ENCODE results near the gene MAP1LC3A. TPM values are rescaled to one million over a fixed set of nuclear protein-coding genes. Genes with fewer than 3 reads are reported as not detected.

MAP1LC3A gene
- polyA plus RNA-seq, 3 donors, result 16.8 to 23.9 (median 20.7) TPM

DNA sequence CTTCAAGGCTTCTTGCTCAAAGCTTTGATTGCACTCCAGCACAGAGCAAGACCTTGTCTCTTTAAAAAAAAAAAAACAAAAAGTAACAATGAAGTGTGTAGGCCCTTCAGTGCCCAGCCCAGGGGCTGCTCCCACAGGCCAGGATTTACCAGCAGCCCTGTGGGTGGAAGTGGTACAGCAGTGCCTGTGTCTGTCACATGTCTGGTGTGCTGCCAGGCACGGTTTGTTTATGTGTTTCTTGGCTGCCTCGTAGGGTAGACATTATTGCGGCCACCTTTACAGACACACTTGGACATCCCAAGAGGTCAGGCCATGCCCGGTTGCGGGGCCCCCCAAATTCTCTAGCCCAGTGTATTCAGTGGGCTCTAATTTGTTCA, 29.6 kb upstream of the MAP1LC3A start:
- no peak for DNase-seq (ENCODE audit: low read depth in 3 of 3, low spot score in 2 of 3)

DNA sequence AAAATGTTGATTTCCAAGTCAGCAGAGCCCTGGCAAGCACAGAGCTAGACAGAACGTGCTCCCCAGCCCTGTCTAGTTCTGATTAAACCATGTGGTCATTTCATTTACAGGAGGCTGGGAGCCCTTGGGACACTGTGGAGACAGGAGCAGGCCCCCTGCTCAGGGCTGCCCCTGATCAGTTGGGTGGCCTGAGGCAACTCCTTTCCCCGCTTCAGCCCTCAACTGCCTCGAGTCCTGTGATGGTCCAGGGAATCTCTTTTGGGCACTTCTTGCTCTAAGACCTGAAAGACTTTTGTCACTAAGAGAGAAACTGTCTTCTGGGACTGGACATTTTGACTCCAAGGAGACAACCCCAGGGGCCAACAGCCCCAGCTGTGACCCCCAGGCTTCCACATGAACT, 28.8 kb upstream of the MAP1LC3A start:
- DNase-seq (ENCODE audit: low read depth in 3 of 3, low spot score in 2 of 3), result no peak

DNA sequence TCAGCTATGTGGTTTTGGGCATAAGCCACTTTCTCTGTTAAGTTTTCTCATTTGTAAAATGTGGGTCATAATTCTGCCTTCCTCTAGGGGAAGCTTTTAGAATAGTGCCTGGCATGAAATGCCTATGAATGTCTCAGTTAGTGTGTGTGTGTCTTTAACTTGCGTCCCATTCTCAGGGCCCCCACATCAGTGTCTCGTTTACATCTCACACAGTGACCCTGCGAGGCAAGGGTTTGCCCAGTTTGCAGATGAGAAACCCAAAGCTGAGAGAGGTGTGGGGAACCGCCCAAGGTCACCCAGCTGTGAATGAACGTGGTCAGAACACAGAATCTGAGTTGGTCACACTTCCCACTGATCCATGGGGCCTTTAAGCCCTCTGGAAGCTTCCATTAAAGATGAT, 28.2 kb upstream of the MAP1LC3A start:
- no peak for DNase-seq (ENCODE audit: low read depth in 3 of 3, low spot score in 2 of 3)

DNA sequence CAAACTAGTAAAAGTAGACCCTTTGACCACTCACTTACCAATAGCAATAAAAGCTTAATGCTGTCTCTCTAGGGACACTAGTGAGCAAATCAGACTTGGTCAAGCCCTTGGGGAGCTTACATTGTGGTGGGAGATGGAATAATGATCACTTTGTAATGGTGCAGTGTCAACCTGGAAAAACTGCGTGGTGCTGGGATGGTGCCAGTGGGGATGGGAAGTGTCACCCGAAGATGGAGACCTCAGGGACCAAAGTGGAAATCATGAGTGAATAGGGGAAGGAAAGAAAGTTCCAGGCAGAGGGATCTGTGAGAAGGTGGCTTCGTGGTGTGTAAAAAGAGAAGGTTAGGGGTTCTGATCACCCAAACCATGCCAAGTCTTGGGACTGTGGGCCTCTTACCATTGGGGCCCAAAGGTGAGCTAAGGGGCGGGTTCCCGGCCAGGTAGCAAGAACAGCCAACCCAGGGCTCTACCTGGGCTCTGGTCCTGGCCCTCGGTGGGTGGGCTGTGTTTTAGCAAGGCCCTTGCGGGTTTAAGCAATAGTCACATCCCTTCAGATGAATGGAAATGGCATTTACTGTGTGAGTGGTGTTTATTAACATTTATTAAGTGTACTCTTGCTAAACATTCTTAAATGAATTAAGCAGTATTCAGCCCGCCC, 26.8 kb upstream of the MAP1LC3A start:
- DNase-seq (ENCODE audit: low read depth in 3 of 3, low spot score in 2 of 3), result no peak

- DNase-seq (ENCODE audit: low read depth in 3 of 3, low spot score in 2 of 3), result no peak
Observed at GRCh38 chr20:34532320-34532719, 26.2 kb upstream of the MAP1LC3A start.

DNA sequence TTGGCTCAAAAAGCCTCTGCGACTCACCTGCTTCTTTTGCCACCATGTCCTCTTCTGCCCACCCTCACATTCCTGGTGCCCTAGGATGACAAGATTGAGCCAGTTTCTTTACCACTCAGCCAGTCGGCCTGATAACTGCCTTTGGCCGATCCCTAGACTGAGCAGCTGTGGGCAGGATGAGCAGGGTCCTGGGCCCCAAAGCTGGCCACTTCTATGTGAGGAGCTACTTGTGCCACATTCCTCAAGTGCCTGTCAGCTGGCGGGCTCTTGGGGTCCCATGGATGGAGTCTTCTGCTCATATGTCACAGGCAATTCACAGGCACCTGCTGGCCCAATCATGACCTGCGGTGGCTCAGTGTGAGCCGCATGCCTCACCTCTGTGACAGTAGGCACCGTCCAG, 25.8 kb upstream of the MAP1LC3A start:
- DNase-seq (ENCODE audit: low read depth in 3 of 3, low spot score in 2 of 3), result no peak

DNA sequence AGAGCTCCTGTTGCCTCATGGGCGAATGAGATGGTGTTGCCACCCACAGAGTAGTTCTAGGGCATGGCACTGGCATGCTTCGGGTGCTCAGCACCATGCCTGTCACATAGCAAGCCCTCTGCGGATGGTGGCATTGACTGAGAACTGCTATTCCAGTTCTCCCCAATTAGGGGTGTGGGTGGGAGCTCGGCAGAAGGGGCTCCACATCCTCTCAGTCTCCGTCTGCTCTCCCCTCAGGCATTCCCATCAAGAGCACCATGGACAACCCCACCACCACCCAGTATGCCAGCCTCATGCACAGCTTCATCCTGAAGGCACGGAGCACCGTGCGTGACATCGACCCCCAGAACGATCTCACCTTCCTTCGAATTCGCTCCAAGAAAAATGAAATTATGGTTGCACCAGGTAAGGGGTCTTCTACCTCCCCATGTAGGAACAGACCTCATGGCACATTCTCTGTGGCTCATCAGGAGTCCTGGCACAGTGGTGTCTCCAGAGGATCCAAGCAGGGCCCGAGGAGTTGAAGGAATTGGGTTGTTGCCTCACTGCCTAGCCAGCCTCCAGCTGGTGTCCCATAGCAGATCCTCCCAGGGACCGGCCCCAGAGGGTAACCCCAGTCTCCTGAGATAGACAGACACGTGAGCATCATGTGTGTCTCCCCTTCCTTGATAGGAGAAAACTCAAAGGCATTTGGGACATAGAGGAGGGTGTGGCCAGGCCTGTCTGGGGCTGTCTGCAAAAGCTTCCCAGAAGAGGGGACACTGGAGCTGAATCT, 23.9 kb upstream of the MAP1LC3A start:
- no peak for DNase-seq (ENCODE audit: low read depth in 3 of 3, low spot score in 2 of 3)

DNA sequence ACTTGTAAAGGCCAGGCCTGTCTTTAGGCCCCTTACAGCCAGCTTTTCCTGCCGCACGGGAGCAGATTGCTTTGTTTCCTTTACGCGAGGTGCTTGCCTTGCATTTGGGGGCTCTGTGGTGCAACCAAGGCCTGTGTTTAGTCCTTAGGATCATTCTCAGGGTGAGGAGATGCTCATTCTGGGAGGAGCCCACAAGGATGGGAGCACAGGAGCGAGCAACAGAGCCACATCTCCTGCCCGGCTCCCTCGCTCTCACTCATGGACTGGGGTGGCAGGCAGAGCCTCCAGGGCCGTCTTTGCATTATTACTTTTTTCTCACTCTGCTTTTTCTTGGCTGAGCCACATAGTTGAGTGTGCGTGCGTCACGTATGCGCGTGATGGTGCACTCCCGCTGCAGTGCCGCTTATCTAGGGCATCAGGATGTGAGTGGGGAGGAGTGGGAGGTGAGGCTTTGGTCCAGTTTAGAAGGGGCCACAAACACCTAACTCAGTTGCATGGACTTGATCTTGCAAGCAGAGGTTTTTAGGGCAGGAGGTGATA, 23.1 kb upstream of the MAP1LC3A start:
- no peak for DNase-seq (ENCODE audit: low read depth in 3 of 3, low spot score in 2 of 3)

- no peak for DNase-seq (ENCODE audit: low read depth in 3 of 3, low spot score in 2 of 3)
Observed at GRCh38 chr20:34535857-34536256, 22.7 kb upstream of the MAP1LC3A start.

GRCh38 chr20:34536798-34537394, 21.6 kb upstream of the MAP1LC3A start:
- DNase-seq (ENCODE audit: low read depth in 3 of 3, low spot score in 2 of 3), result no peak

GRCh38 chr20:34537651-34538050, 20.9 kb upstream of the MAP1LC3A start:
- no peak for DNase-seq (ENCODE audit: low read depth in 3 of 3, low spot score in 2 of 3)

DNA sequence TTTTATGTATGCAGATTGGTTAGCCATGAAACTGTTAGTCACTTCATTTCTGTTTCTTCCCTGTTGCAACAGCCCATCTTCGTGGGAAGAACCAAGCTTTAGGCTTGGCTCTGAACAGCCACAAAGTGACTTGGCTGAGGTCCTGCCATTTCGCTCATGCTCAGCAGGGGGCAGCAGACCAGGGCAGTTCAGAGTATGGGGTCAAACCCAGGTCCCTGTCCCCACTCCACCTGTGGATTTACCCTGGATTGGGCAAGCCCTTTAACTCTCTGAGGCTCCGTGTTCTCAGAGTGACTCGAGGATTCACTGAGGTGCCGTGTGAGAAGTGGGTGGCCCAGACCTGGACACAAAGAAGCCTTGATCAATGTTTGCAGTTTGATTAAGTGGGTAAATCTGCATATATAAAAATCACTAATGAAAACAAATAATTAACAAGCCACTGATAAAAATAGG, 19.8 kb upstream of the MAP1LC3A start:
- no peak for DNase-seq (ENCODE audit: low read depth in 3 of 3, low spot score in 2 of 3)

DNA sequence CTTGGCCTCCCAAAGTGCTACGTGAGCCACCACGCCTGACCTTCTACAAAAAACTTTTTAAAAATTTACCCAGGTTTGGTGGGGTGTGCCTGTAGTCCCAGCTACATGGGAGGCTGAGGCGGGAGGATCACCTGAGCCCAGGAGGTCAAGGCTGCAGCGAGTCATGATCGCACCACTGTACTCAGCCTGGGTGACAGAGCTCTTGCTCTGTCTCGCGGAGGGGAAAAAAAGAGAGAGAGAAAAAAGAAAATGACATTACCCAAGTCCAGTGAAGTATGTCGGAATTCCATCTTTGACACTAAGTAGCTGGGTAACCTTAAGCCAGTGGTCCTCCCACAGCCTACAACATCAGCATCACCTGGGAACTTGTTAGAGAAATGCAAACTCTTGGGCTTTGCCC, 18.8 kb upstream of the MAP1LC3A start:
- DNase-seq (ENCODE audit: low read depth in 3 of 3, low spot score in 2 of 3), result no peak

- no peak for DNase-seq (ENCODE audit: low read depth in 3 of 3, low spot score in 2 of 3)
Observed at GRCh38 chr20:34540596-34541263, 17.8 kb upstream of the MAP1LC3A start.

DNA sequence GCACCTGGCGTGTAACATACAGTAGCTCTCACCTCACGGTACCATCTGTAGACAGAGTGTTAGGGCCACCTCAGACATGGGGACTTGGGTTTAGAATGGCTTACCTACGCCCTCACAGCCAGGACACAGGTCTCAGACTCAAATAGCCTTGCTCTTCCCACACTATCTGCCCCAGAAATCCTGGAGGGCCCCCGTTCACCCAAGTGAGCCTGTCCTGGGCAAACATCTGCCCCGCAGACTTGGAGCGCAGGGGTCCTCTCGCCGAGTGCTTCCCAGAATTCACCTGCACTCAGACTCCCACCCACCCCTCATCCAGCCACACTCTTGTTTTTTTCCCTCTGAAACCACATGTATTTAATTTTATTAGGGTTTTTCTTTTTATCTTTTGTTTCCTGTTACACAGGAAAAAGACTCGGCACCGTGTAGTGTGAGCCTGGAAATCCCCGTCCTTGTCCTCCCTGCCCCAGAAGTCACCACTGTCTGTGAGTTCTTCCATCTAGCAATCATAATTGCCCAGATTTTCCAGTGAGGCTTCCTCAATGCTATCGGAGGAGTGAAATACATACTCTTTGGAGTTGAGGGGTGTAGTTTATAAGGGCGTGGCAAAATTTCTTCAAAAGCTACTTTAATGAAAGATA, 17.1 kb upstream of the MAP1LC3A start:
- no peak for DNase-seq (ENCODE audit: low read depth in 3 of 3, low spot score in 2 of 3)

GRCh38 chr20:34541917-34542316, 16.6 kb upstream of the MAP1LC3A start:
- DNase-seq (ENCODE audit: low read depth in 3 of 3, low spot score in 2 of 3), result no peak

DNA sequence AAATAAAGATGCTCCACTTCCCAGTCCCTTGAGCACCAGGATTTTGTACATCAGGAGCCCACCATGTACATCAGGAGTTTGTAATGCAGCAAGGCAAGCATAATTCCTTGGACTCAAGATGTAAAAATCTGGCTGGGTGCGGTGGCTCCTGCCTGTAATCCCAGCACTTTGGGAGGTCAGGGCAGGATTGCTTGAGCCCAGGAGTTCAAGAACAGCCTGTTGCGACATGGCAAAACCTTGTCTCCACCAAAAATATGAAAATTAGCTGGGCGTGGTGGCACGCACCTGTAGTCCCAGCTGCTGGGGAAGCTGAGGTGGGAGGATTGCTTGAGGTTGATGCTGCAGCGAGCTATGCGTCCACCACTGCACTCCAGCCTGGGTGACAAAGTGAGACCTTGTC, 16.1 kb upstream of the MAP1LC3A start:
- DNase-seq (ENCODE audit: low read depth in 3 of 3, low spot score in 2 of 3), result no peak

DNA sequence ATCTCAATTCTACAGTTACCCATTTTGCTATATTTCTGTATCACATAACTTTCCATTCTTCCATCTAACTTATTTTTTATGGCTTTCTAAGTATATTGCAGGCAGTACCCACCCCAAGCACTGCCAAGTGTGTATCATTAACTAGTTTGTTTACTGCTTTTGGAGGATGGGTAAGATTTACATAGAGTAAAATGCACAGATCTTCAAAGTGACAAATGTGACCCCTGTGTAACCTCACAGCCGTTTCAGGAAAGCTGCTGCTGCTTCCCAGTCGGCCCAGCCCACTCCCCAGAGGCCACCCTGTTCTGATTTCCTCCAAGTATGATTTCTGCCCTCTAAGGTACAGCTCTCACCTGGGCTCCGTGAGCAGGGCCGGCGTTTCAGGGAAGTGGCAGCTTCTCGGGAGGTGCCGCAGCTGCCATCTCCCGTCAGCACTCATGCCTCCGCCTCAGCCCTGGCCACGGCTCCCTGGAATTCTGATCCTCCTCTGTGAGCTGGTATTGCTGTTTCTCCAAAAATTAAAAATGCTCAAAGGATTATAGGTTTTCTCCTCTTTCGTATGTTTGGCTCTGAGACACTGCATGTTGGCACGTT, 15.0 kb upstream of the MAP1LC3A start:
- DNase-seq (ENCODE audit: low read depth in 3 of 3, low spot score in 2 of 3), result no peak

DNA sequence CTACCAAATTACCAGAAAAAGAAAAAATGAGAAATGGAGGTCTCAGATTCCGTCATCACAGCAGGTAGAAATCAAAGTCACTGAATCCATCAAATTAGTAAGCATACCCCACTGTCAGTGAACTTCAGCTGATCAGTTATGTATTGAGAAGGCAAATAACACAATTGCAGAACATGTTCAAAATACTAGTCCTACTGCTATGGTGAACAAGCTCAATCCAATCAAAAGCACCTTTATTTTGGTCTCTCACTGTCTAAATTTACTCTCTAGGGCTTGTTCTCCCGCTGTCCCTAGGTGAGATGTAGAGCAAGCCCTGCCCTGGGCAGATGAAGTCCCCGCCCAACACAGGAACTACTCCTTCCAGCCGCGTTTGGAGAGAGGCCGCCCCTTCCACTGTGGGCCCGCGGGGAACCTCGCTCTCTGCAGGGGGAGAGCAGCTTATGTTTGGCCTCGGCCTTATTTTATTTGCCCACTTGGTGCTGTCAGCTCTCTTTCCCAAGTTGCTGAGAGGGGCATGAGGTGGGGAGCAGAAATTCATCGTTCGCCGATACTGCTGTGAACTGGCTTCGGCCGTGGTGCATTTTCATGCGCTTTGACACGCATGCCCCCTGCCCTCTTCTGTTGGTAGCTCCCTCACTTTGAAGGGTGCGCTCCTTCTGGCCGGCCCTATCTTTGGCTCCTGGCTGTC, 14.3 kb upstream of the MAP1LC3A start:
- DNase-seq (ENCODE audit: low read depth in 3 of 3, low spot score in 2 of 3), result no peak

- no peak for DNase-seq (ENCODE audit: low read depth in 3 of 3, low spot score in 2 of 3)
Observed at GRCh38 chr20:34546751-34547181, 11.8 kb upstream of the MAP1LC3A start.

Data from right renal cortex interstitium (tissue), 3 donors.